Subcutaneous adipose tissue (tissue), 4 donors: ENCODE measurements around the gene SEC16A. TPM values are rescaled to one million over a fixed set of nuclear protein-coding genes. Genes with fewer than 3 reads are reported as not detected.

Experiments used
- total RNA-seq, 4 donors: library from RNA; depleted of rRNA; stranded (reverse); fragments of >200 nt; gene quantifications; one replicate each; pipeline ENCODE4 v1.1.0, GENCODE V29; 2016
- TF ChIP-seq, protein P1 (sequence below): fragments of 450-650 bp; IDR thresholded peaks from one replicate; pipeline ENCODE4 v1.5.1; 2016; ENCODE audit warnings: low read depth, mild to moderate bottlenecking, control low read depth, antibody characterized with exemption, moderate library complexity

SEC16A gene
- total RNA-seq, 4 donors from 2014 or later, result 39.0 to 65.4 (median 52.9) TPM

DNA sequence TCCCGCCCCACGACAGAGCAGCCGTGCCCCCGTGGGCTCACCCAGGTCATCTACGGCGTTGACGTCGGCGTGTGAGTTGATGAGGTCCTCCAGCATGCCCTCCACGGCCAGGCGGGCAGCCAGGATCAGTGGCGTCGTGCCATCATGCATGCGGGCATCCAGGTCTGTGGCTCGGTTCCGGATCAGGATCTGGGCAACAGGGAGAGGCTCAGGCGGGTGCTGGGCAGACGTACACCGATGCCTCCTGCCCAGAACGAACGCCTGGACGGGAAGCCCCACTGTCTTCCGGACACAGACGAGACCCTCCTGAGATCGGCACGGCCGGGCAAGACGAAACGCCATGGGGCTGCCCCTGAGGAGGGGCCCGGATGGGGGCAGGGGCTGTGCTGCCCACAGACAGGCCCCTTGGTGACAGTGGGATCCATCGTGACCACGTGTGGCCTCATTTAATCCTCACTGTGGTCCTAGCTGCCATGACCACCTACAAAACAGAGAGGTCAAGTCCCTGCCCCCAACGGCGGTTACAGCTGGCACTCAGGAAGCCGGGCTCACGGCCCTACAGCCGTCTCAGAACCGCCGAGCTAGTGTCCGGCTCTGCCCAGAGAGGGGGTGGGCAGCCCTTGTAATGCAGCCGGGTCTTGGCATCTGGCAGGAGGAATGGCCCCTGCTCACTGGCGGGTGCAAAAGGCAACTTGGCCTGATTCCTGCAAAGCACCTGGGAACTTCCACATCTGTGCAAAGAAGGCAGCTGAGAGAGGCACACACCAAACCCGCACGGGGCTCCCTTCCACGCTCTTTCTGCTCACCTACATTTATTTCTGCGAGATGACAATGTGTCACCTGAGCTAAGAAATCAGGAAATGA is 16.5 kb upstream of the SEC16A start:
- TF ChIP-seq, protein P1, sequence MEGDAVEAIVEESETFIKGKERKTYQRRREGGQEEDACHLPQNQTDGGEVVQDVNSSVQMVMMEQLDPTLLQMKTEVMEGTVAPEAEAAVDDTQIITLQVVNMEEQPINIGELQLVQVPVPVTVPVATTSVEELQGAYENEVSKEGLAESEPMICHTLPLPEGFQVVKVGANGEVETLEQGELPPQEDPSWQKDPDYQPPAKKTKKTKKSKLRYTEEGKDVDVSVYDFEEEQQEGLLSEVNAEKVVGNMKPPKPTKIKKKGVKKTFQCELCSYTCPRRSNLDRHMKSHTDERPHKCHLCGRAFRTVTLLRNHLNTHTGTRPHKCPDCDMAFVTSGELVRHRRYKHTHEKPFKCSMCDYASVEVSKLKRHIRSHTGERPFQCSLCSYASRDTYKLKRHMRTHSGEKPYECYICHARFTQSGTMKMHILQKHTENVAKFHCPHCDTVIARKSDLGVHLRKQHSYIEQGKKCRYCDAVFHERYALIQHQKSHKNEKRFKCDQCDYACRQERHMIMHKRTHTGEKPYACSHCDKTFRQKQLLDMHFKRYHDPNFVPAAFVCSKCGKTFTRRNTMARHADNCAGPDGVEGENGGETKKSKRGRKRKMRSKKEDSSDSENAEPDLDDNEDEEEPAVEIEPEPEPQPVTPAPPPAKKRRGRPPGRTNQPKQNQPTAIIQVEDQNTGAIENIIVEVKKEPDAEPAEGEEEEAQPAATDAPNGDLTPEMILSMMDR, result no peak

DNA sequence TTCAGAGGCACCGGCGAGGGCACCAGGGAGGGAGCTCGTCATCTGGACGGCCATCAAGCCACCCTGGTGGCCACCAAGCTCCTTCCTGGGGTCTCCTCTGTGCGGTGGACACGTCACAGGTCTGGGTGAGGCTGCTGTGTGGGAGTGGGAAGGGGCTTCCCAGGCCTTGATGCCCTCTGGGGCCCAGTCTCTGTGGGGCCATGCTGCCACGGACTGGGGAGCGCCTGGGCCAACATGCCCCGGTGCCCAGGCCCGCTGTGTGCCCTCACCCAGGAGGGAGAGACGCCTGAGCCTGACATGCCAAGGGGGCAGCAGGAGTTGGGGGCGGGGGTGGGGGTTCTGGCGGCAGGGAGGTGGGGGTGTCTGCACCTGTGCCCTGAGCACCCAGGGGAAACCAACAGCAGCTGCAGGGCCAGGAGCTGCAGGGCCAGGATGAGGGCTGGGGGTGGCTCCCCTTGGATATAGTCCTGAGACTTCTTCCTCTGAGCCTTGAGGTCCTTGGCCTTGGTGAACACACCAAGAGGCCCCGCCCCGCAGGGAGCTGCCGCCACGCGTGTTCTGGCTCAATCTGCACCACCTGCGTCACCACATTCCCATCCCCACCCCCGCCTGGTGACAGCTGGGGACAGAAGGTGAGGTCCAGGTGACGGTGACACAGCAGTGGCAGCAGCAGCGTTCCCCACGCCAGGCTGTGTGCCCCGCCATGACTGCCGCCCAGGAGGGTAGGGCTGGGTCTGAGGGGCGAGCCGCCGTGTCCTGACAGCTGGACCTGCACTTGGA is 15.3 kb upstream of the SEC16A start:
- TF ChIP-seq, protein P1, result no peak

DNA sequence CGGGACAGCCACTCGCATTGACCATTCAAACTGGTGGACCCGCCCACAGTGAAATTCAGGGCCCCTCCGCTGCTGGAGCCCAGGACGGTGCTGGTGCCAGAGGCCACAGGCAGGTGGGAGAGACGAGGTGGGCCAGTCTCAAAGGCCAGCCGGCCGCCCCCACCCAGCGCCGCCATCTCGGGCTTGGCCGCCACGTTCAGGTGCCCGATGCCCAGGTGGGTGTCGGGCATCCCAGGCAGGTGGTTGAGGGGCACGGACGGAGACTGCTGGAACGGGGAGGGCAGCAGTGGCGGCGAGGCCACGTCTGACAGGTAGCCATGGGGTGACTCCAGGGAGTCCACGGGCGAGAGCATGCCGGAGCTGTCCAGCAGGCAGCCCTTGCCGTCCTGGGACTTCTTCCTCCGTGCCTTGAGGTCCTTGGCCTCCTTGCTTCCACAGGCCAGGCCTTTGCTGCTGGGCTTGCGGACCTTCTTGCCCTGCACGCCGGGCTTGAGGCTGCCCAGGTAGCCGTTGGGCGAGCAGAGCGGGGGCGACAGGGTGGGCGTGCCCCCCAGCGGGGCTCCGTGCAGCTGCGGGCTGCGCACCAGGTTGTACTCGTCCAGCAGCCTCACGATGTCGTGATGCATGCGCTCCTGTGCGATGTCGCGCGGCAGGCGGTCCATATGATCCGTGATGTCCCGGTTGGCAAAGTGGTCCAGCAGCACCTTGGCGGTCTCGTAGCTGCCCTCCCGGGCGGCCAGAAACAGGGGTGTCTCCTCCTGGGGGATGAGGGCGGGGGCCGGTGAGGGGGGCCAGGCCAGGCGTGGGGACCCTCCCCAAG is 14.2 kb upstream of the SEC16A start:
- TF ChIP-seq, protein P1, result no peak

DNA sequence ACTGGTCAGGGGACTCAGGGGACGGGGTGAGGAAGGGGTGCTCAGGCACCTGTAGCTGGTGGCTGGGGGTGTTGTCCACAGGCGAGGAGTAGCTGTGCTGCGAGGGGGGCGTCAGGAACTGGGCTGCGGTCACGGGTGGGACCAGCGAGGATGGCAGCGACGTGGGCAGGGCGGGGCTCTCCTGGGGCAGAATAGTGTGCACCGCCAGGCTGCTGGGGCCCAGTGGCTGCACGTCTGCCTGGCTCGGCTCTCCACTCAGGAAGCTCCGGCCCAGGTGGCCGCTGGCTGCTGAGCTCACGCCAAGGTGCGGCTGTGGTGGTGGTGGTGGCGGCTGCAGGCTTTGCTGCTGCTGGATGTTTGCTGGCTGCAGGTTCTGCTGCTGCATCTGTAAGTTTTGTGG is 13.3 kb upstream of the SEC16A start:
- TF ChIP-seq, protein P1, result no peak

DNA sequence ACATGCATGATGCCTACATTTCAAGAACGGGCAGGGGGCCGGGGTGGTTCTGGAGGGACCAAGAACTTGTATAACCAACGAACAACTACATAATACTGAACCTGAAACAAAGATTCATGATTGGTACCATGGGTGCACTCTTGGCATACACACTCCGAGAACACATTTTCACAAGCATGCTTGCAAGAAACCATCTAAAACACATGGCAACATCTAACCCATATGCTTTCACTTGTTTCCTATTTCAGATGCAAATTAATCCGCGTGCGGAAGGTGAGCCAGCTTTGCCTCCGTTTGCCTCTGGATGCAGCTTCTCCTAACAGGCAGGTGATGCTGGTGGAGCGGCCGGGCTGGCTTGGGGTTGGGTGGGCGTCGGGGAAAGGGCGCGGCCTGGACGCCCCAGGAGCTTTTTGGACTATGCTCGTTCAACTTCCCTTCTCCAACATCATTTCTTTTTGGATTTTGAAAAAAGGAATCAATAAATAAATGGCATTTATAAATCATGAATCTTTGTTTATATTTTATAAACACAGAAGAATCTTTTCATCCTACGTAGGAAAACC is 12.5 kb upstream of the SEC16A start:
- TF ChIP-seq, protein P1, result no peak

DNA sequence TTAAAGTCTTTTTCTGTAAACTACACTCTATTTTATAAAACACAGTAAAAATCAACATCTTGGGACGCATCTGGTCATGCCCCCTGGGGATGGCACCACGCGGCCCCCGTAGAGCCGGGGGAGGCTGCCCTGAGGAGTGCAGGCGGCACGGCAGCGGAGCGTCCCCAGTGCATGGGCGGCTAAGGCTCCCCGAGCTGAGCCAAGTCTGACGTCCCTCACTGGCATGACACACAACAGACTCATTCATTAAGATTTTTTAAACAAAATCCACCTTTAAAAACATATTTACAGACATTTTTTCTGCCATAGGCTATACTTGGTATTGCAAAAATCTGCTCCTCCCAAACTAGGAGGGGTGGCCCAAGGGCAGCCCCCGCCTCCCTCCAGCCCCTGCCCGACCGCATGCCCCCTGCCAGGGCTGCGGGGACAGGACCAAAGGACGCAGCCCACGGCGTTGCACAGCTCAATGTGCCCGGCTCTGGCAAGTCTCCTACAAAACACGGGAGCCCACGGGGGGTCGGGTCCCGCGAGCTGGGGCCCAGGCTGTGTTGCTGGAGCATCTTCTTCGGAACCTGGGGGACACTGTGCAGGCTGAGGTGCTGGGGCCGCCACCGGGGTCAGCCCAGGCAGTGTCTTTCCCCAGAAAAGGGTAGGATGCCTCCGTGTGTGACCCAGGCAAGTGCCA is 11.8 kb upstream of the SEC16A start:
- TF ChIP-seq, protein P1, result no peak
